HG02970 (cell line): Measurements from ENCODE around the gene OR52I2.

Source experiments
- ATAC-seq: cut with Tn5 transposase; IDR thresholded peaks from one replicate; pipeline ENCODE4 v1.9.1; 2021; ENCODE audit warnings: mild to moderate bottlenecking, moderate library complexity, moderate number of reproducible peaks; ENCODE audit not compliant: unreplicated experiment, low FRiP score

Gene OR52I2

GRCh38 chr11:4581443-4581842 lies at the start of gene OR52I2:
TSS of gene OR52I2 (plus strand) at chr11:4581743.
- no peak for ATAC-seq

DNA sequence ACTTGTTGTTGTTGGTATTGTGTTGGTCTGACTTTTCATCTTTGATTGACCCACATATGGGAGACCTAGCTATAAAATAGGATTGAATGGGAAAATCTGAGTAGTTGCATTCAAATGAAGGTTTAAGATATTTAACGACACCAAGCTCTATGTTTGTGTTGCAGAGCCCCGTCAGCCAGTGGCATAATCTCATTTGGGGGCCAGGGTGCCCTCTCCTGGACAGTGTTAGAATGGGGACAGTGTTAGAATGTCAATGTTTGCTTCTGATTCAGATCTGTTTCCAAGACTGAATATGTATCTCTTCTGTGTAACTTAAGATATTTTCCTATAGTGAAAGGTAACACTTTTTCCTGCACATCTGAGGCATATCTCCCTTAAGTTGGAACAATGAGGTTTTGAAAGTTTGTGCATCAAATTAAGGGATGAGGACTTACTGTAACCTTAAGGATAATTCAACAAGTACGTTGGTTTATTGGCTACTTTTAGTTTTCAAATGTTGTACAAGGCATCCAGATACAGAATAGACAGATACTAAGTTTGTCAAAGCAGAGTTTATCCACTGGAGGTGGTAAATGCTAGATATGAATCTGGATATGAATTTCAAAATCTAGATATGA lies 41.8 kb upstream of the OR52I2 start:
- ATAC-seq = no peak

GRCh38 chr11:4541071-4541470 lies 40.5 kb upstream of the OR52I2 start:
- no peak for ATAC-seq

DNA sequence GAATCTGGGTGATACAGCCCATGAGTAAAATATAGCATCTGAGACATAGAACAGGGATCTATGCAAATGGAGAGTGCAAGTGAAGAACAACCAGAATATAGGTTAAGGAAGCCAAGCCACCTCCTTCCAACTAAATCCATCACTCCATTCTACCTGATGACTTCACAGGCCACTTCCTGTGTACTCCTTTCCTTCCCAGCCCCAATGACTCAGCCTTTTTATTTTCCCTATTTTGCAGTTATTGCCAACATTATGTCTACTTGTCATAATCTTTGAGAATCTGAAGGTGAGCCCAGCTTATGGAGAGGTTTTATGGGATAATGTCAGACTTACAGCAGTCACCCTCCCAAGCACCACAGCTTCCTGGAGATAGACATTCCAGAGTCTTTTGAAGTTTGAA lies 38.0 kb upstream of the OR52I2 start:
- ATAC-seq = no peak

- ATAC-seq = no peak
These were observed 36.7 kb upstream of the OR52I2 start, which contains the start of gene OR52M1 for GRCh38 chr11:4544891-4545290. TSS of gene OR52M1 (plus strand) at chr11:4545191. CDS start at chr11:4545191, 0 bp downstream.

GRCh38 chr11:4546878-4547277 lies 34.7 kb upstream of the OR52I2 start:
- ATAC-seq = no peak

DNA sequence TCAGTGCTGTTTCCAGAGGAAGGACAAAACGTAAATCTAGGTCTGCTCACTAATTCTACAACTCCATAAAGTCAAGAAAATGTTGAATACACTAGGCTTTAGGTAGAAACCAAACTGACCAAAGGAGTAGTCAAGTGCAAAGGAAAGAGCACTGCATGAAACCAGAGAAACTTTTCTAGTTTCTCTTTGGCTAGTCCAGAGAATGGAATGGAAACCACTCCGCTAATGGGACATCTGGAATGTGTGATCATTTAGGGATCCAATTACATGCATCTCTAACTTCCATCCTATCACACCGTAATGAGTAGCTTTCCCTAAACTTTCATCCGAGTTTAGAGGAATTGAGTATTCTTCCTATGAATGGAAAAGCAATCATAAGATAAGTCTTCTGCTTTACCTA lies 34.1 kb upstream of the OR52I2 start:
- no peak for ATAC-seq

- no peak for ATAC-seq
These were observed 30.1 kb upstream of the OR52I2 start for GRCh38 chr11:4551346-4551979.

DNA sequence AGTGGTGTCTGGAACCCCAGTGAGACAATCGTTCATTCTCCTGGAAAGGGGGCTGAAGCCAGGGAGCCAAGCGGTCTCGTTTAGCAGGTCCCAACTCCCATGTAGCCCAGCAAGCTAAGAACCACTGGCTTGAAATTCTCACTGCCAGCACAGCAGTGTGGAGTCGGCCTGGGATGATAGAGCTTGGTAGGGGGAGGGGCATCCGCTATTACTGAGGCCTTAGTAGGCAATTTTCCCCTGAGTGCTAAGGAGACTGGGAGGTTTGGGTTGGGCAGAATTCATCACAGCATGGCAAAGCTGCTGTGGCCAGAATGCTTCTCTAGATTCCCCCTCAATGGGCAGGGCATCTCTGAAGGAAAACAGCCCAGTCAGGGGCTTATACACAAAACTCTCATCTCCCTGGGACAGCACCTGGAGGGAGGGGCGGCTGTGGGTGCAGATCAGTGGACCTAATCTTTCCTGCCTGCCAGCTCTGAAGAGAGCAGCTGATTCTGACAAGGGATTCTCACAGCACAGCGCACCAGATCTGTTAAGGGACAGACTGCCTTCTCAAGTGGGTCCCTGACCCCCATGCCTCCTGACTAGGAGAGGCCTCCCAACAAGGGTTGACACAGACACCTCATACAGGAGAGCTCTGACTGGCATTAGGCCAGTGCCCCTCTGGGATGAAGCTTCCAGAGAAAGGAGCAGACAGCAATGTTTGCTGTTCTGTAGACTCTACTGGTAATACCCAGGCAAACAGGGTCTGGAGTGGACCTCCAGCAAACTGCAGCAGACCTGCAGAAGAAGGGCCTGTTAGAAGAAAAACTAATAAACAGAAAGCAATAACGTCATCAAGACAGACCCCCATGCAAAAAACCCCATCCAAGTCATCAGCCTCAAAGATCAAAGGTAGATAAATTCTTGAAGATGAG lies 21.8 kb upstream of the OR52I2 start:
- no peak for ATAC-seq

DNA sequence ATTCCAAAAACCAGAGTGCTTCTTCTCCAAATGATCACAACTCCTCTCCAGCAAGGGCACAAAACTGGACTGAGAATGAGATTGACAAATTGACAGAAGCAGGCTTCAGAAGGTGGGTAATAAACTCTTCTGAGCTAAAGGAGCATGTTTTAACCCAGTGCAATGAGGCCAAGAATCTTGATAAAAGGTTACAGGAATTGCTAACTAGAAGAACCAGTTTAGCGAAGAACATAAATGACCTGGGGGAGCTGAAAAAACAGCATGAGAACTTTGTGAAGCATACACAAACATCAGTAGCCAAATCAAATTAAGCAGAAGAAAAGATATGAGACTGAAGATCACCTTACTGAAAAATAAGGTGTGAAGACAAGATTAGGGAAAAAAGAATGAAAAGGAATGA lies 21.1 kb upstream of the OR52I2 start:
- no peak for ATAC-seq

- ATAC-seq = no peak
These were observed 16.2 kb upstream of the OR52I2 start for GRCh38 chr11:4565371-4565770.

- no peak for ATAC-seq
These were observed 12.5 kb upstream of the OR52I2 start for GRCh38 chr11:4569075-4569474.

DNA sequence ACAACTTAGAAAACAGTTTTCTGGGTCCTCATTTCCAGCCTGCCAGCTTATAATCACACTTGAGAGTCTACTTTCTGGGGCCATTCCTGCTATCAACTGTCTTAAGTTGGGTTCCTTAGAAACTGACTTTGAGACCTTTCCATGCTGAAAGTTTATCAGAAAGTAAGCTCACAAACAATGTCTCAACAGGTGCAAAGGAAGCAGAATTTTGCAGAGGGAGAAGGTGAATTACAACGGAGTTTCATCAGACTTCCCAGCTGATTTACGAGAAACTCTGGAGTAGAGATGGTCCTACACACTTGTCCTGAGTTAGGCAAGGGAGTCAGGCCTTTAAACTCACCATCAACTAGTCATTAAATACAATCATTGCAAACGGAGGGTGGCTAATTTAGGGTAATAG lies 4.7 kb upstream of the OR52I2 start:
- ATAC-seq = no peak

DNA sequence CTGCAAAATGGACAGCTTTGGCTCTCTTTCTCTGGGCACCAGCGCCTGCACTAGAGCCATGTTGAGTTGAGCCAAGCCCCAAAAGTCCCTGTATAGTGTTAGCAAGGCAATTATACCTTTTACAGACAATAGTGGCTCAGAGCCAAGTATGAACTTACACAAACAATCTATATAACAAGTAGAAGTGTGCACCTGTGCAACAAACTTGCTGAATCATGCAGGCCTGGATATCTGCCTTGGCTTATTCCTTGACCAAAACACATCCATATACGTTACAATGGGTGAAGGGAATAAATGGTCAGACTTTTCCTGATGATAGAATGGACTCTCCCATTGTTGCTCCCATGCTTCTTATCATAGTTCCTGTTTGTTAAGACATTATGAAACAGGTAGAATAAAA lies 3.8 kb upstream of the OR52I2 start:
- no peak for ATAC-seq

- ATAC-seq = no peak
These were observed 2.9 kb upstream of the OR52I2 start for GRCh38 chr11:4578624-4579023.

GRCh38 chr11:4580124-4580523 lies 1.4 kb upstream of the OR52I2 start:
- no peak for ATAC-seq

- no peak for ATAC-seq
These were observed 7.5 kb downstream of the OR52I2 start for GRCh38 chr11:4589017-4589416.

DNA sequence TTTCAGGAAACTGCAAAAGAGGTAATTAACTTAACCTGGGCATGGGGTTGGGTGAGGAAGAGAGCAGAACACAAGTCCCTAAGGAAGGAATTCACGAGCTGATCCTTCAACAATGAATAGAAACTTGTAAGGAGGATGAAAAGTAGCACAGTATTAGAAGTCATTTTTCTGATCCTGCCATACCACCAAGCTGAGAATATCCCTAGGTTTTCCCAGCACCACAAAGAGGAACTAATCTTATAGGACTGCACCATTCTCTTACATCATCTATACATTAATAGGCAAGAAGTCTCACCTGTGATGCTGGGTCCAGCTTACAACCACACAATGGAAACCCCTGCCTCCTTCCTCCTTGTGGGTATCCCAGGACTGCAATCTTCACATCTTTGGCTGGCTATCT lies 12.2 kb downstream of the OR52I2 start, which contains the start of gene OR52I1:
OR52I1 (plus strand) TSS at position 301 of the 400 bp plus-strand sequence; CDS start at position 301, 0 bp downstream.
- ATAC-seq = no peak

DNA sequence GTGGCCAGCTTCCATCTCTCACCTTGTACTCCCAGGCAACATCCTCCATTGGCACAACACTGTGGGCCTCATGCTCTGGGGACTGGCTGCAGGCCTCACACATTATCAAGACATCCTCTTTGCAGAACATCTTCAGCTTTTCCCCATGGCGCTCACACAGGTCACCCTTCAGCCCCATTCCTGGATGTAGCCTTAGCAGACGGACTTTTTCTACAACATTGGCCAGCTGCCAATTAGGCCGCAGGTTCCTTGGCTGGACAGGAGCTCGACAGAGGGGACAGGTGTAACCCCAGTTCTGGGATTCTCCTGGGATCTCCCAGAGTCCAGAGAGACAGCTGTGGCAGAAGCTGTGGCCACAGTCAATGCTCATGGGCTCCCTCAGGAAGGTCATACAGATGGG lies 23.5 kb downstream of the OR52I2 start:
- no peak for ATAC-seq

DNA sequence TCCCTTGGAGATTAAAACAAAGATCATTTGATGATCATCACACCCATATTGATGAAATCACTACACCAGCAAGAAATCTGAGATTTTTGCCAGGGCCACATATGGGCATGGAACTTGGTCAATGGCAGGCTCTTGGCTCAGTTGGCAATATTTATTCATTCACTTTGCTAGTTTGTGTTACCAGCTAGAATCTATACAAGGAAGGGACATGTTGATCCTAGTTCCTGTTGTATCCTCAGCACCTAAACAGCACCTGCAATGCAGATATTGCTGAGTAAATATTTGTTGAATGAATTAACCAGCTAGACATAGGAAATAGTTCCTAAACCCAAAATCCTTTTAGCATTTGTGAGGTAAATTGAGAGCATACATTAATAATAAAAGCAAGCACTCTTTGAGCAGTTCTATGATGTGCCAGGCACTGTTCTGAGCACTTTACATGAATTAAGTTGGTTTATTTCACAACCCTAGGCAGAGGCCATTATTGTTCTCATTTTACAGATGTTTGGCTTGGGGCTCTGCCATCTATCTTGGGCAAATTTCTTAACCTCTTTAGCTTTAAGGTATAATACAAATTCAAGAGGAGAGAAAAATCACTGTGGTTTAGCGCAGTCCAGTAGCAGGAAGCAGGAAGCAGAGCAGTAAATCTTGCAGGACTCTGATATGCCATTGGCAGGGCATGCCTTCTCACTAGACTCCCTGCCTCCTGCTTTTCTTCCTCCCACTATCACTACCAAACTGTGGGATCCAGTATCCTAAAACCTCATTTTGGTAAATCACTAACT lies 24.9 kb downstream of the OR52I2 start:
- ATAC-seq = no peak
